Vagina (tissue), 2 donors: ENCODE measurements around the gene TMEM131L.

Experiments used
- POLR2A ChIP-seq, 2 donors: fragments of 450-650 bp; IDR thresholded peaks; one replicate each; pipeline ENCODE4 v1.6.1; 2017; ENCODE audit warnings: antibody characterized with exemption in 2 of 2, mild to moderate bottlenecking in 2 of 2, moderate library complexity in 2 of 2
- POLR2AphosphoS5 ChIP-seq, 2 donors: sonication (generic); formaldehyde crosslinking; IDR thresholded peaks; one replicate each; pipeline ENCODE4 v1.9.0; 2017; ENCODE audit warnings: antibody characterized with exemption in 2 of 2, mild to moderate bottlenecking in 2 of 2, low read depth in 1 of 2; ENCODE audit not compliant: insufficient read depth in 1 of 2

DNA sequence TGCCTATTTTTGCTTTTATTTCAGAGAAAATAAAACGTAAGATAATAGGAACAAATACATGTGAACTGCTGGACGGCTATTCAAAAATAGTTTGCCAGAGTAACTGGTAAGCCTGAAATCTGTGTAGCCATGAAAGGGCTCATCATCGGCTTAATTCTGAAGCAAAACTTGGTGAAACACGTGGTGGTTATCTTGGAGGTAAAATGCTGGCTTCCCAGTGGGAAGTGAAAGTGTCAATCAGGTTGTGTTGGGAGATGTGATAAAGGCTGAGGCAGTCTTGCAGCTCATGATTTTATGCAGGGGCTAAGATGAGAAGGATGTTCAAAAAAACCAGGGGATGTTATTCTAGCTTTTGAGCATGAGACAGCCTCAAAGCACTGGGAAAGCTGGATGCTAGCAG, 181.8 kb downstream of the TMEM131L start:
- TF ChIP-seq POLR2A (IDR thresholded peaks at IDR 0.05) = no peak
- TF ChIP-seq POLR2AphosphoS5 (IDR thresholded peaks at IDR 0.05; ENCODE audit: insufficient read depth in 1 of 2, low read depth in 1 of 2) = no peak
